ENCODE data around the gene MGA.

Gene MGA

DNA sequence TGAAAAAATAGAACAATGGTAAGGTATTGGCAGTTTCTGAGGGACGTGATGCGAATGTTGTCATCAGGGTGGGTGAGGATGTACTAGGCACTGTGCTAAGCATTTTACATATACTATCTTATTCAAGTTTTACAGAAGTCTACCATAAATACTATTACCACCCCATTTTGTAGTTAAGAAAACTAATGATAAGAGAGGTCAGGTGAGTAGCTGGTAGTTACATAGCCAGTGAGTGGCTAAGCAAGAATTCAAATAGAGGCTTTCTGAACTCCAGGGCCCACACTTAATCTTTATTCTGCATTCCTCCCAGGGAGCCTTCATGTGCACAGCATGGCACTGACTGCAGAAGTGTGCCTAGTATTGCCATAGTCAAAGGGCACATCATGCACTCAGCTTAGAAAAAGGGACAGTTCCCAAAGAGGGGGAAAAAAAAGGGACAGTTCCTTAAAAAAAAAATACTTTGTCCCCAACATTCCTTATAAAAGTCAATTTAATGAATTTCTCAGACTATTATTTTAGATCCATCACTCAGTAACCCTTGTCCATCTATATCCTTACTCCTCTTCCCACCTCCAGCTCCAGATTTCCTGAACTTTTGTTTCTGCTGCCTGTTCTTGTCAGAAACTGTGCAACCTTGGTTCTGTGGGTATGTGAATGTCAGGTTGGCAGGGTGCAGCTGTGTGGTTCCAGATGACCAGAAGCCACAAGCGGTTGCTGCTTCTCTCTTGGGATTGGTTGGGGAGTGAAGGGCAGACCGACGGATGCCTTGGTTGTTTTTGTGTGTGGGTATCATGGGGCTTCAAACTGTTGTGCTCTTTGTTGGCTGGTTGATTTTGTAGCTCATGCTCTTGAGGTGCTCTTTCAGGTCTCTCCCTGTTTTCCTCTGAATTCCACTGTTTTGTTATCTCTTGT lies 122.4 kb downstream of the MGA start:
- no peak for DNase-seq (ENCODE audit: low read depth in 2 of 2)

DNA sequence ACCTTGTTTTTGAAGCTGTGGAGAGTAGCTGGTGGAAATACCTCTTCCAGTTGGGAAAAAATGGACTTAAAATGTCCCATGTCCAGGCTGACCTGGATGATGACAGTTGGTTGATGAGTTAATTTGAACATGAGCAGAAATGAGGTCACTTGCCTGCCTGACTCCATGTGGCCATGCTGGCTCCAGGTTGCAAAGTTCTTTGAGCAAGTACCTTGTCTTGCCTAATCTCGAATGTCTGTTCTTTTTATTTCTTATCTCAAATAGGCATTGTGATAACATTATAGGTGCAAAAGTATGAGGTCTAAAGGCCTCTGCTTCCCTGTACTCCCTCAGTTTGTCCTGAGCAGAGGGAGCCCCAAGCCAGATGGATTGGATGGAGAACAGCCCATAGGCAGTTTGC lies 123.1 kb downstream of the MGA start:
- DNase-seq (ENCODE audit: low read depth in 2 of 2), result no peak

- DNase-seq (ENCODE audit: low read depth in 2 of 2), result no peak
Measured at GRCh38 chr15:41788262-41788661, 128.1 kb downstream of the MGA start.

- DNase-seq (ENCODE audit: low read depth in 2 of 2), result no peak
Measured at GRCh38 chr15:41789236-41789635, 129.0 kb downstream of the MGA start.

DNA sequence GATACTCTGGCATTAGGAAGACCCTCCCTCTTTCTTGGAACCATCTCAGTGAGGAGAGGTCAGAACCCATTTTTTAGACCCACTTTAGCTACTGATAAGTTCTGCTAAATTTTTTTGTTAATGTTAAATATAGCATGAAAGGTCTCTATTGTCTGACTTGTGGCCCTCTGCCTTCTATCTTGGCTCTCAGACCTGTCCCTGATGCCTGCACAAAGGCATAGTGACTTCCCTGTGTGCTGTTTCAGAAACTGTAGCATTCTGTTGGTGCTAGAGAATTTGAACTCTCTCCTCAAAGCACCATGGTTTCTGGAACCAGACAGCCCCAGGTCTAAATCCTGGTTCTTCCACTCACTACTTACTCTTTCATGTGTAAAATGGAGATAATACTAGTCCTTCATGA lies 129.5 kb downstream of the MGA start:
- DNase-seq (ENCODE audit: low read depth in 2 of 2), result no peak

DNA sequence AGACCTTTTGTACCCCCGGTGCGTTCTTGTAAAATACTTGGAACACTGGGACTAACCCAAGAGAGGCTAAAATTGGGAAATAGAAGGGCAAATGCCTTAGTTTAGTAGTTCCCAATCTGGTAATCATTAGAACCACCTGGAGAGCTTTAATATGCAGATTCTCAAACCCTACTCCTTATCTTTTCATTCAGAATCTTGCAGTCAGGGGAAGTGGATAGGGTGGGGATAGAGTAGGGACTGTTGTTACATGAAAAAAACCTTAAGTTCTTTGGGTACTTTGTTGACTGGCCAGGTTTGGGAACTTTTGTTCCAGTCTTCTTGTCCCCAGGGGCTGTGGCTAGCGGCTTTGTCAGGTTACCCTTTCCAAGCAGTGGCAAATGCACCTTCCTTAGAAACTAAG lies 130.0 kb downstream of the MGA start:
- DNase-seq (ENCODE audit: low read depth in 2 of 2), result no peak

GRCh38 chr15:41790756-41791546 lies 130.7 kb downstream of the MGA start:
- DNase-seq (ENCODE audit: low read depth in 2 of 2), result no peak

DNA sequence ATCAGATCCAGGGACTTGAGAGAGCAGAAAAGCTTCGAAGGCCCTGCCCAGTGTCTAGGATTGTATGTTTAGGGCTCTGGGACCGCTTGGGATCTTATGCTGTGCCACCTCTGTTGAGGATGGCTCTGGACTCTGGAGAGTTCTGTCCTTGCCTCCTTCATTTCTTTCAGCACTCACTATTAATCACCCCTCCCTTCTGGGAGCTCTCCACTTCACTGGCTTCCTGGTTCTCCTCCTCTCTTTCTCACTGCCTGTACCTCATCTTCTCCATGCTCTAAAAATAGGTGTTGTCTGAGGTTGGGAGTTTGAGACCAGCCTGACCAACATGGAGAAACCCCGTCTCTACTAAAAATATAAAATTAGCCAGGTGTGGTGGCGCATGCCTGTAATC lies 131.3 kb downstream of the MGA start:
- no peak for DNase-seq (ENCODE audit: low read depth in 2 of 2)

GRCh38 chr15:41792000-41792637 lies 131.9 kb downstream of the MGA start:
- no peak for DNase-seq (ENCODE audit: low read depth in 2 of 2)

DNA sequence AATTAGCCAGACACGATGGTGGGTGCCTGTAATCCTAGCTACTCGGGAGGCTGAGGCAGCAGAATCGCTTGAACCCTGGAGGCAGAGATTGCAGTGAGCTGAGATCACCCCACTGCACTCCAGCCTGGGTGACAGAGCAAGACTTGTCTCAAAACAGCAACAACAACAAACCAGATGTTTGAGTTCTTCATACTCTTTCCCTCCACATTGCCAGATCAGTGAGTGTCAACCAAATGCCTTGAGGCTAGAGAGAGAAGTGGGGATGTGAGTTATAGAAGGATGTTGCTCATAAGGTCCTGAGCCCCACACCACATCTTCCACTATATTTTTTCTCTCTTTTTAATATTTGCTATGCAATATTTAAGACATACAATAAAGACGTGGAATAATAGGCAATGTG lies 133.9 kb downstream of the MGA start:
- no peak for DNase-seq (ENCODE audit: low read depth in 2 of 2)

- DNase-seq (ENCODE audit: low read depth in 2 of 2), result no peak
Measured at GRCh38 chr15:41795996-41796856, 136.0 kb downstream of the MGA start.

- DNase-seq (ENCODE audit: low read depth in 2 of 2), result no peak
Measured at GRCh38 chr15:41797201-41797944, 137.2 kb downstream of the MGA start.

DNA sequence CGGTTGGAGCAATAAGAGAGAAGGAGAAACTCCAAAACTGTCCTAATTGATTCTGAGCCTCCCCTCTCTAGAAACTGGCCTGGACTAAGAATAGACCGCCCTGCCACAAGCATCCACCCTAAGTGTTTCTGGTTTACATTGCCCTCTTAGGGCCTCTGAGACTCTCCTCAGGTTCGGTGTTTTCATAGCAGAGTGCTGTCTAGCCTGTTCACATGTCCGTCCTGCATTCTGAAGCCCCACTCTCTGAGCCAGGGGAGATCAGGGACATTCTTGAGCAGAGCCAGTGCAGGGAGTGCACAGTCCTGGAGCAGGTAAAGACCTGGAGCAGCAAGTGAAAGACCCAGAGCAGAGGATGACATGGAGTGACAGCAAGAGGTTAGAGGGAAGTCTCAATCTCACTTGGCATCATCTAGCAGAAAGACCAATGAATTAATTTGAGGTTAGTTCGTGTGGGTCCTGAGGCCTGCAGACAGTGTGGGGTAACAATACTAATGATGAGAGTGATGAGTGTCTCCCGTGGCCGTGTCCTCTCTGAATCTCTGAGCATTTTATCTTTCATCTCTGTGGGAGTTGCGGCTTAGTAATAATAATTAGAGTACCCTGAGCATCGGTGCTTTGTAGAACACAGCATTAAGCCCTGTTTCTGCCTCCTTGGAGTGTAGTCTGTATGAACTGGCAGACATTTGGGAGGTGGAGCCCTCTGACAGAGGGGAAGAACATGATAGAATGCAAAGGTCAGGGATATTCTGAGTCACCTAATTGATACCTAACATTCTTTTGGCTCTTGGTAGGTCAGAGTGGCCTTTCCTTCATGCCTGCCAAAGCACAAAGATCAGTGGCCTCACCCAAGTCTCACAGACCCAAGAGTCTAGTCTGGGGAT lies 138.6 kb downstream of the MGA start:
- no peak for DNase-seq (ENCODE audit: low read depth in 2 of 2)

GRCh38 chr15:41799488-41799805 lies 139.2 kb downstream of the MGA start:
- no peak for DNase-seq (ENCODE audit: low read depth in 2 of 2)

DNA sequence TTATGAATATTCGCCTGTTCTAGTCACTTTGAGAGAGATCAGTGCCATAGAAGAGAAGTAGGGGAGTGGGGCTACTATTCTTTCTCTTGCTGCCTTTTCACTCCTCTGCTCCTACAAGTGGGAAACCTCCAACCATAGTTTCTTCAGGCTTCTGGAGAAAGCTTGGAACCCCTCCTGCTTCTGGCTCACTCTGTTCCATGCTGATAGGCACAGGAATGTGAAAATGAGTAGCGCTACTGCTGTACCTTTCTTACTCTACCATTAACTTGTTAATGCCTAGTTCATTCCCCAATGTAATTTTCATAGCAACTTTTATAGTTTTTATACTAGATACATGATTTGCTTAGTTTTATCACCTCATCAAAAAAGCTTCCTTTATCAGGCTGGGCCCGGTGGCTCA lies 141.0 kb downstream of the MGA start:
- DNase-seq (ENCODE audit: low read depth in 2 of 2), result no peak

DNA sequence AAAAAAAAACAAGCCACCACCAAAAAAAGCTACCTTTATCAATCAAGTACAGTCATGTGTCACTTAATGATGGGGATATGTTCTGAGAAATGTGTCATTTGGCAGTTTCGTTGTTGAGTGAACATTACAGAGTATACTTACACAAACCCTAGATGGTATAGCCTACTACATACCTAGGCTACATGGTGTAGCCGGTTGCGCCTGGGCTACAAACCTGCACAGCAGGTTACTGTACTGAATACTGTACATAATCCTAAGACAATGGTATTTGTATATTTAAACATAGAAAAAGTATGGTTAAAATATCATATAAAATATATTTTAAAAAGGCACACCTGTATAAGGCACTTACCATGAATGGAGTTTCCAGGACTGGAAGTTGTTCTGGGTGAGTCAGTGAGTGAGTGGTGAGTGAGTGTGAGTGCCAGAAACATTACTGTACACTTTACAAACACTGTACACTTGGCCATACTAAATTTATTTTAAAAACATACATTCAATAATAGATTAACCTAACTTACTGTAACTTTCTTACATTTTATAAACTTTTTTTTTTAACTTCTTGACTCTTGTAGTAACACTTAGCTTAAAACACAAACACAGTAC lies 141.7 kb downstream of the MGA start:
- no peak for DNase-seq (ENCODE audit: low read depth in 2 of 2)

- DNase-seq (ENCODE audit: low read depth in 2 of 2), result no peak
Measured at GRCh38 chr15:41804361-41804760, 144.2 kb downstream of the MGA start.

GRCh38 chr15:41804916-41805666 lies 144.9 kb downstream of the MGA start:
- no peak for DNase-seq (ENCODE audit: low read depth in 2 of 2)

GRCh38 chr15:41805711-41806110 lies 145.5 kb downstream of the MGA start:
- DNase-seq (ENCODE audit: low read depth in 2 of 2), result no peak
